ENCODE data around the gene BPIFA3. TPM values are rescaled to one million over a fixed set of nuclear protein-coding genes. Genes with fewer than 3 reads are reported as not detected.

BPIFA3 gene
- total RNA-seq, 1 experiment from 2014 or later: not detected

GRCh38 chr20:33240923-33241322, 23.8 kb downstream of the BPIFA3 start:
- H3K79me2 ChIP-seq (ENCODE audit: insufficient read depth, low read length): no peaks in the 10 kb centered on the region
- H3K27me3 ChIP-seq (ENCODE audit: insufficient read depth, low read length): peaks cover 24% of the 10 kb centered on the region
- no peaks in the 10 kb centered on the region for H3K9me3 ChIP-seq (ENCODE audit: control insufficient read depth in 1 of 2, insufficient read depth in 1 of 2, low read depth in 1 of 2, low read length in 2 of 2)
- DNase-seq (ENCODE audit: low read depth, low spot score) (no peak), ATAC-seq (no peak)
- H3K9me2 ChIP-seq (ENCODE audit: insufficient read depth): no peaks in the 10 kb centered on the region
- no peak overlapping the region for H3K4me3 ChIP-seq (replicated peaks in 1 of 2; ENCODE audit: low read depth in 1 of 2, low read length in 2 of 2)
- BruUV-seq (replicated peaks): no TSS peak
- TF ChIP-seq ELF1 (IDR thresholded peaks at IDR 0.05; ENCODE audit: borderline replicate concordance, low read depth) (no peak), JUND (IDR thresholded peaks at IDR 0.05) (no peak), CBX3 (IDR thresholded peaks at IDR 0.05; ENCODE audit: low read depth) (no peak), TCF7L2 (IDR thresholded peaks at IDR 0.05; ENCODE audit: borderline replicate concordance, extremely low read depth, insufficient read depth, insufficient read length) (no peak), FOSL1 (IDR thresholded peaks at IDR 0.05; ENCODE audit: low read depth) (no peak), EZH2phosphoT487 (IDR thresholded peaks at IDR 0.05; ENCODE audit: borderline replicate concordance) (no peak), EGR1 (IDR thresholded peaks at IDR 0.05; ENCODE audit: low read depth) (no peak), ZNF274 (IDR thresholded peaks at IDR 0.05; ENCODE audit: low read depth, low read length) (no peak), CEBPB (IDR thresholded peaks at IDR 0.05; ENCODE audit: low read depth) (no peak)
- POLR2A ChIA-PET: no interaction called here
- no peak overlapping the region for H3K9ac ChIP-seq (ENCODE audit: low read length)
- no peak overlapping the region for H2AFZ ChIP-seq (ENCODE audit: low read depth, low read length, poor library complexity, severe bottlenecking)
- no peak overlapping the region for H3K27ac ChIP-seq (ENCODE audit: low read depth, low read length)
- no peaks in the 10 kb centered on the region for H4K20me1 ChIP-seq (ENCODE audit: insufficient read depth)
- CTCF ChIA-PET: no interaction called here
- H3K4me1 ChIP-seq (ENCODE audit: control insufficient read depth in 1 of 2, insufficient read depth in 2 of 2, low read length in 2 of 2): no peaks in the 10 kb centered on the region
- intact Hi-C loops (cut with micrococcal nuclease): no loop called here
- RAD21 ChIA-PET (ENCODE audit: low non-redundant PET in 1 of 2, low total read pairs in 2 of 2, uncharacterized antibody in 2 of 2, unreplicated experiment in 2 of 2): no interaction called here
- no peak overlapping the region for H3K4me2 ChIP-seq (ENCODE audit: low read length)
- no peaks in the 10 kb centered on the region for H3K36me3 ChIP-seq (ENCODE audit: control insufficient read depth in 1 of 2, insufficient read depth in 2 of 2, low read length in 2 of 2)

DNA sequence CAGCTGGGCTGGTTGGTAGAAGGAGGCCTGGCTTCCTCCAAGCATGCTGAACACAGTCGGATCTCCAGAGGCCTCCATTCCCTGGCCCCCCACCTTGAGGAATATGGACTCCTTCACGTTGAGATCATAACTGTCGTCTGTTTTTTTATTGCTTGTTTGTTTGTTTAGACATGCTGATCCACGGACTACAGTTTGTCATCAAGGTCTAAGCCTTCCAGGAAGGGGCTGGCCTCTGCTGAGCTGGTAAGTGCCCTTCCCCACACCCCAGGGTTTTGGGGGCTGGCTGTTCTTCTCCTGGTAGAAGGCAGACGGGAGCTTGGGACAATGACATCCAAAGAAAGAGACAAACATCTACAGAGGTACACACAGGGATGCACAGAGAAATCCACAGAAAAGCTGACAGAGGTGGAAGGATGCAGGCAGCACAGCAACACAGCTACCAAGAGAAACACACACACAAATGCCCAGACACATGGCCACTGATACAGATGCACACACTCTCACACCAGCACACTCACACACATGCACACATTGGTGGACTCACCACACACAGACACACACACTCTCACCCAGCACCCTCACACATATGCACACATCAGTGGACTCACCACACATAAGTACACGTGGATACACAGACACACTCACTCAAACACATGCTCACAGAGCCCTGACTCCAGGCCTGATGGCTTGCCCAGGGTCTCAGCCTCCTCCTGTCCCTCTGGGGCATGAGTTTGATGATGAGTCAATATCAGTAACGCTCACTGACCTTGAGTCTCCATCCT, 25.4 kb downstream of the BPIFA3 start:
- H3K4me1 ChIP-seq (ENCODE audit: control insufficient read depth in 1 of 2, insufficient read depth in 2 of 2, low read length in 2 of 2): no peaks in the 10 kb centered on the region
- H3K27ac ChIP-seq (ENCODE audit: low read depth, low read length): no peak overlapping the region
- no peak overlapping the region for H2AFZ ChIP-seq (ENCODE audit: low read depth, low read length, poor library complexity, severe bottlenecking)
- RAD21 ChIA-PET (ENCODE audit: low non-redundant PET in 1 of 2, low total read pairs in 2 of 2, uncharacterized antibody in 2 of 2, unreplicated experiment in 2 of 2): no interaction called here
- CTCF ChIA-PET: no interaction called here
- DNase-seq (ENCODE audit: low read depth, low spot score) (no peak), ATAC-seq (no peak)
- no peaks in the 10 kb centered on the region for H3K9me3 ChIP-seq (ENCODE audit: control insufficient read depth in 1 of 2, insufficient read depth in 1 of 2, low read depth in 1 of 2, low read length in 2 of 2)
- no peaks in the 10 kb centered on the region for H3K9me2 ChIP-seq (ENCODE audit: insufficient read depth)
- H3K79me2 ChIP-seq (ENCODE audit: insufficient read depth, low read length): no peaks in the 10 kb centered on the region
- TF ChIP-seq SP1 (IDR thresholded peaks at IDR 0.05; ENCODE audit: low read depth): no peak
- no peak for TF ChIP-seq EZH2phosphoT487 (IDR thresholded peaks at IDR 0.05; ENCODE audit: borderline replicate concordance)
- no peak for TF ChIP-seq ZFX (IDR thresholded peaks at IDR 0.05)
- H4K20me1 ChIP-seq (ENCODE audit: insufficient read depth): no peaks in the 10 kb centered on the region
- no peak overlapping the region for H3K4me3 ChIP-seq (replicated peaks in 1 of 2; ENCODE audit: low read depth in 1 of 2, low read length in 2 of 2)
- H3K9ac ChIP-seq (ENCODE audit: low read length): no peak overlapping the region
- intact Hi-C loops (cut with micrococcal nuclease): no loop called here
- POLR2A ChIA-PET: no interaction called here
- no TSS peak for BruUV-seq (replicated peaks)
- H3K36me3 ChIP-seq (ENCODE audit: control insufficient read depth in 1 of 2, insufficient read depth in 2 of 2, low read length in 2 of 2): no peaks in the 10 kb centered on the region
- no peak overlapping the region for H3K4me2 ChIP-seq (ENCODE audit: low read length)
- H3K27me3 ChIP-seq (ENCODE audit: insufficient read depth, low read length): peaks cover 10% of the 10 kb centered on the region

Measured in HCT116 (cell line).